Coronary artery (tissue), 2 donors: ENCODE results near the gene TGFB1.

Experiments used
- DNase-seq: peaks from one replicate; pipeline ENCODE4 v3.0.0-alpha.2; 2017; ENCODE audit warnings: low spot score
- H3K27ac ChIP-seq, 2 donors: fragments of 200-600 bp; sonication (generic); one replicate each; pipeline ENCODE4 v1.5.1; 2016 to 2019
- H3K4me3 ChIP-seq: fragments of 200-600 bp; sonication (generic); 2 replicates; pipeline ENCODE4 v1.5.1; 2016; ENCODE audit warnings: mild to moderate bottlenecking, moderate library complexity
- TF ChIP-seq, protein P1 (sequence below): fragments of 200-600 bp; sonication (generic); IDR thresholded peaks from one replicate; pipeline ENCODE4 v1.5.1; 2019; ENCODE audit warnings: antibody characterized with exemption

TGFB1 gene

GRCh38 chr19:41308450-41309179 is 45.1 kb downstream of the TGFB1 start:
- DNase-seq: peak; percentile 94
- H3K27ac ChIP-seq: peak overlapping the region; percentile 94 to 96
- H3K4me3 ChIP-seq: peak overlapping the region; percentile 81
- TF ChIP-seq, protein P1, sequence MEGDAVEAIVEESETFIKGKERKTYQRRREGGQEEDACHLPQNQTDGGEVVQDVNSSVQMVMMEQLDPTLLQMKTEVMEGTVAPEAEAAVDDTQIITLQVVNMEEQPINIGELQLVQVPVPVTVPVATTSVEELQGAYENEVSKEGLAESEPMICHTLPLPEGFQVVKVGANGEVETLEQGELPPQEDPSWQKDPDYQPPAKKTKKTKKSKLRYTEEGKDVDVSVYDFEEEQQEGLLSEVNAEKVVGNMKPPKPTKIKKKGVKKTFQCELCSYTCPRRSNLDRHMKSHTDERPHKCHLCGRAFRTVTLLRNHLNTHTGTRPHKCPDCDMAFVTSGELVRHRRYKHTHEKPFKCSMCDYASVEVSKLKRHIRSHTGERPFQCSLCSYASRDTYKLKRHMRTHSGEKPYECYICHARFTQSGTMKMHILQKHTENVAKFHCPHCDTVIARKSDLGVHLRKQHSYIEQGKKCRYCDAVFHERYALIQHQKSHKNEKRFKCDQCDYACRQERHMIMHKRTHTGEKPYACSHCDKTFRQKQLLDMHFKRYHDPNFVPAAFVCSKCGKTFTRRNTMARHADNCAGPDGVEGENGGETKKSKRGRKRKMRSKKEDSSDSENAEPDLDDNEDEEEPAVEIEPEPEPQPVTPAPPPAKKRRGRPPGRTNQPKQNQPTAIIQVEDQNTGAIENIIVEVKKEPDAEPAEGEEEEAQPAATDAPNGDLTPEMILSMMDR: peak; percentile 89

- DNase-seq: no peak
- TF ChIP-seq, protein P1: no peak
- Histone ChIP-seq H3K27ac (peak overlapping the region; percentile 94 to 96), H3K4me3 (no peak overlapping the region)
These were observed 45.7 kb downstream of the TGFB1 start for GRCh38 chr19:41307954-41308449.

DNA sequence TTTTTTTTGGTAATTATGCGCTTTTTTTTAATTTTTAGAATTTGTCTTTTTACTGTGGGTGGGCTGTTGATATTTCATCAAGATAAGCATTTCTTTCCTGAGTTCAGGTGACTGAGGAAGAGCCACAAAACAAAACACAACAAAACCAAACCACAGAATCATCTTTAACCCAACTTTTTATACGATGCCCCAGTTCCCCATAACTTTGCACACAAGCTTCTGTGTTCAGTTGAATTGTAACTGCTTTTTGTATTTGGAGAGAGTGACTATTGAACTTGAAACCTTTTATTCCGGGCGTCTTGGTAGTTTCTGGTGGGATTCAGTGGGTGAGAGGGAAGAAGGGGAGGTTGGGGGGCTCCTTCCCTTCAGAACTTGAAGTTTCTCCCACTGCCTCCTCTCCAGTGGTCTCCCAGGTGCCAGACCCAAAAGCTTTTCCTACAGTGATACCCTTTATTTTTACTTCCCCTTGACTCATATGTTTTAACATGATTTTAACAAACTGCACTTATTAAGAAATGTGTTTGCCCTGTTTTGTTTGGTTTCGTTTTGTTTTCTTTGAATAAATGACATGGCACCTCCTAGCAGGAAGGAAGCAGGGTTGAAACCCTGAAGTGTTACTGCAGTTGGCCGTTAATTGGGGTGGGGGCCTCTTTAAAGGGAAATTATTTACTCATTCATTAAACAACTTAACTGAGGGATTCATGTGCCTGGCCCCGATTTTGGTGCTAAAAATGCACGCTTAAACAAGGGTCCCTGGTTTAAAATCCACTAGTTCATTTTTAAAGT is 46.4 kb downstream of the TGFB1 start:
- H3K27ac ChIP-seq: peak overlapping the region; percentile 94 to 96
- H3K4me3 ChIP-seq: no peak overlapping the region
- TF ChIP-seq, protein P1: no peak
- no peak for DNase-seq

- TF ChIP-seq, protein P1: no peak
- no peak overlapping the region for H3K4me3 ChIP-seq
- no peak for DNase-seq
- H3K27ac ChIP-seq: peak overlapping the region; percentile 12 to 20
These were observed 47.6 kb downstream of the TGFB1 start for GRCh38 chr19:41305927-41306793.

DNA sequence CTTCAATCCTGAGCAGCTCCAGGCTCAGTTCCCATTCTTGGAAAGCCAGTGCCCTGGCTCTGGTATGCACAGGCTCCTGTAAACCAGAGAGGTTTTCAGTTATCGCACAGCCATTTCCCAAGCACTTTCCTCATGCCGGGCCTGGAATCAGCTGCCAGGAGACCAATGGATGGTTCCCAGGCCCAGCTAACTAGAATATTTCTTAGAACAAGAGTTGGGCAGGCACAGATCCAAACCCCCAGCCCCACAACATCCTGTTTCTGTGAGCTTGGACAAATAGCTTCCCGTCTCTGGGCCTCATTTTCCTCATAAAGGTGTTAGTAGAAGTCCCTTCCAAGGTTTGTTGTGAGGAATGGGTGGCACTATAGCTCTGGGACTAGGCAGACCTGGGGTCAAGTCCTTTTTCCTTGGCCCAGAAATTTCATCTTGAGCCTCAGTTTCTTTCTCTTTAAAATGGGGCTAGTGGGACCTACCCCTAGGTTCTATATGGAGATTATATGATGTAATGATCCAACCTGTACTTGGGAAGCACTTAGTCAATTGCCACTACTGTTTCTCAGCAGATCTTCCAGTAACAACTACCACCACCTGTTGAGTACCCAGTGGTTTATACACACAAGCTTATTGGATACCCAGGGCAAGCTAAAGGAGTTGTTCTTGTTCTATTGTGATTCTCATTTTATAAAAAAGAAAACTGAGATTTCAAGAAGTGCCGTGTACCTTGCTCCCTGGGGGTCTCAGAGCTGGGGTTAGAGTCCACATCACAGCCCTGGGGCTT is 48.8 kb downstream of the TGFB1 start:
- DNase-seq: no peak
- Histone ChIP-seq H3K4me3 (no peak overlapping the region), H3K27ac (peak overlapping the region; percentile 25 to 33)
- TF ChIP-seq, protein P1: no peak

DNA sequence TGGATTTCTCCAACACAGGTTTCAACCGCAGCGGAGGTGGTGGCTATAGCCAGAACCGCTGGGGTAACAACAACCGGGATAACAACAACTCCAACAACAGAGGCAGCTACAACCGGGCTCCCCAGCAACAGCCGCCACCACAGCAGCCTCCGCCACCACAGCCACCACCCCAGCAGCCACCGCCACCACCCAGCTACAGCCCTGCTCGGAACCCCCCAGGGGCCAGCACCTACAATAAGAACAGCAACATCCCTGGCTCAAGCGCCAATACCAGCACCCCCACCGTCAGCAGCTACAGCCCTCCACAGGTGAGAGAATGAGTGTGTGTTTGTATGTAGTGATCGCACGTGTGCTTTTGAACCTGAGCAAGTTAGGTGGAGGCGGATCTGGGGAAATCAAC is 49.8 kb downstream of the TGFB1 start:
- TF ChIP-seq, protein P1: no peak
- no peak for DNase-seq
- H3K27ac ChIP-seq: peak overlapping the region; percentile 25 to 33
- H3K4me3 ChIP-seq: no peak overlapping the region
